HG03565 (cell line): ENCODE results near the gene ENTPD8.
"Not testable (repeated sequence)": the region's sequence is repeated elsewhere in the genome, so short reads cannot be mapped to it uniquely, and the experiment has no call there.

Experiments used
- ATAC-seq: cut with Tn5 transposase; IDR thresholded peaks from one replicate; pipeline ENCODE4 v1.9.1; 2021; ENCODE audit warnings: mild to moderate bottlenecking, moderate library complexity; ENCODE audit not compliant: unreplicated experiment

Gene ENTPD8

DNA sequence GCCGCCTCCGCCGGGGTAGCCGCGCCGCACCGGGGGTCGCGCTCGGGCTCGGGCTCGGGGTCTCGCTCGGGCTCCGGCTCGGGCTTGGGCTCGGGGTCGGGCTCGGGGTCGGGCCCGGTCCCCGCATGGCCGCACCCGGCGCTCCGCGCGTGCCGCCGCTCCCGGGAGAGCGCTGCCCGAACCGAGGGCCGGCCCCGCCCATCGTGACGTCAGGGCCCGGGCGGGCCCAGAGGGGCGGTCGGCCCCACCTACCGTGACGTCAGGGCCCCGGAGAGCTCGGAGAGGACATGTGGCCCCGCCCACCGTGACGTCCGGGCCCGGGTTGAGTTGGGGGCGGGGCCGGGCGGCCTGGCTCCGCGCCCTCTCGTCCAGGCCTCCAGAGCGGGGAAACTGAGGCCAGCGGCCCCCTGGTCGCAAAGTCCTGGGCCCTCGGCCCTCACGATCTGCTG lies 18.0 kb upstream of the ENTPD8 start, which contains the start of gene NSMF:
TSS of gene NSMF (minus strand) at position 183 of the 449 bp plus-strand sequence. CDS start 232 bp downstream, outside the sequence.
- peak; percentile 47 for ATAC-seq

GRCh38 chr9:137458194-137459151 lies 17.3 kb upstream of the ENTPD8 start:
- peak; percentile 6 for ATAC-seq

DNA sequence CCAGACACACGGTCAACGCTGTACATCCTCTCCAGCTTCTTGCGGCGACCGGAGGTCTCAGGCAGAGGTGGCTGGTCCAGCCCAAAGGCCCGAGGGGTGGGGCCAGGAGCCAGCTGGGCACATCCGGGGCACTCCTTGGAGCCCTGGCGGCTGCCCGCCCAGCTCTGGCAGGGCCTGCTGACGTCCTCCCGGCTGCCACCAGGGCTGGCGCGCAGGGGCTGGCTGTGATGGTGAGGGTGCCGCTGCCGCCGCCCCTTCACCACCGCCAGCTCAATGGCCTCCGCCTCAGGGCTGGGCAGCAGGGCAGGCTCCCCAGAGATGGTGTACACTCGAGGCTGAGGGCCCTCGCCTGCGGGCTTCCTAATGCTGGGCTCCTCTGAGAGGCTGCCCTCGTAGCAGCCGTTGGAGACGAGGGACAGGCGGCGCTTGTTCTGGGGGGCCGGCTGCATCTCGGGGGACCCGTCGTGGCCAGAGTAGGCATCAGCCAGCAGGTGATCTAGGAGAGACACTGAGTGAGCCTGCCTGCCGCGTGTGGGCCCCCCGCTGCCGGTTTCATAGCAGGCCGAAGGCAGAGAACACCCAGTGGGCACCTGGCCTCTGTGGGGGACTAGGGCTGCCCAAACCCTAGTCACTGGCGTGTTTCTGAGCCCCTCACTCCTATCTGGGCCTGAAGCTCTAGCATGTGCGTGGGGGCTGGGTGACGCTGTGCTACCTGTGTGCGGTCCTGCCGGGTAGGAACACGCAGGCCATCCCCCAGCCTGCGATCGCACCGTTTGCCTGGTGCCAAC lies 16.4 kb upstream of the ENTPD8 start:
- no peak for ATAC-seq

DNA sequence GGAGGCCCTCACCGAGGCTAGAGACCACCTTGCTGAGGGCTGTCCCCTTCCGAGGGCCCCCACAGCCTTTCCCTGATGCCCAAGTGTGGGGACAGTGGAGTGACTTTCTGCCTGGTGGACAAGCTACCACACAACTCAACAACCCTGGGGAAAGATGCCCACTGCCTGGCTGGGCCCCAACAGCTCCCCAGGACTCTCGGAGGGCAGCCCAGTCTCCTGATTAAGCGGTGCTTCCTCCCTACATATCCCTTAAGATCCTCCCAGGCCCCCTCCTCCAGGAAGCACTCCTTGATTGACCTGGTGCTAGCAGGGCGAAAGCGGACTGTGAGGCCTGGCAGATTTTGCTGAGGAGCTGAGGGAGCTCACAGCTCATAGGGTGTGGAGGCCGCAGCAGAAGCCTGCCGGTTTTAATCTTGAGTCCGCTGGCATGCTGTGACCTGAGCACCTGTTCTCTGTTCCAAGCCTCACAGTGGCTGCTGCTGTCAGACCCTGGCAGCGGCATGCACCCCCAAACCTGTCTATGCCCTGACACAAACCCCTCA lies 15.8 kb upstream of the ENTPD8 start:
- no peak for ATAC-seq

- no peak for ATAC-seq
These were observed 15.1 kb upstream of the ENTPD8 start for GRCh38 chr9:137456061-137456863.

DNA sequence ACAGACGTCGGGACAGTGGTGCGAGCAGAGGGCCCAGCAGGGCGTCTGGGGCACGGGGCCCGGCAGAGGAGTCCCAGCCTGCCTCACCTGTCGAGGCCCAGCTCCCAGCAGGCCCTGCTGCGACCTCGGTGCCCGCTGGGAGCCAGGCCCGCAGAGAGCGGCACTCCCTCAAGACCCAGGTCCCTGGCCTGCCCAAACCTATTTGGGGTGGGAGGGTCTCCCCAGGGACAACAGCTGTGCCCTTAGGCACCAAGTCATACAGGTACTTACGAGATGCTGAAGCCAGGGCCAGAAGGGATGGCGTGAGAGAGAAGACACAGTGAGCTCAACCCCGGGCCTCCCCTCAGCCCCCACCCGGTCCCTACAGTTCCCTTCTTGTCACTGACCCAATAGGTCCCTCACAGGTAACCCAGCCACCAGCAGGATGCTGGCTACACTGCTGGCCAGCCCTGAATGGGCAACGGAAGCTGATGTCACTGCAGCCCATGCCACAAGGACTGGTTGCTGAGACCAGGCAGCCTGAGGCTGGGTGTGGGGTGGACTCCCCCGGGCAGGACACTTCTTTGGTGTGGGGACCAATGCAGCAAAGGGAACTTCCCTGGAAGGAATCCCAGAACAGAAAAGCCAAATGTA lies 14.3 kb upstream of the ENTPD8 start:
- ATAC-seq, result no peak

DNA sequence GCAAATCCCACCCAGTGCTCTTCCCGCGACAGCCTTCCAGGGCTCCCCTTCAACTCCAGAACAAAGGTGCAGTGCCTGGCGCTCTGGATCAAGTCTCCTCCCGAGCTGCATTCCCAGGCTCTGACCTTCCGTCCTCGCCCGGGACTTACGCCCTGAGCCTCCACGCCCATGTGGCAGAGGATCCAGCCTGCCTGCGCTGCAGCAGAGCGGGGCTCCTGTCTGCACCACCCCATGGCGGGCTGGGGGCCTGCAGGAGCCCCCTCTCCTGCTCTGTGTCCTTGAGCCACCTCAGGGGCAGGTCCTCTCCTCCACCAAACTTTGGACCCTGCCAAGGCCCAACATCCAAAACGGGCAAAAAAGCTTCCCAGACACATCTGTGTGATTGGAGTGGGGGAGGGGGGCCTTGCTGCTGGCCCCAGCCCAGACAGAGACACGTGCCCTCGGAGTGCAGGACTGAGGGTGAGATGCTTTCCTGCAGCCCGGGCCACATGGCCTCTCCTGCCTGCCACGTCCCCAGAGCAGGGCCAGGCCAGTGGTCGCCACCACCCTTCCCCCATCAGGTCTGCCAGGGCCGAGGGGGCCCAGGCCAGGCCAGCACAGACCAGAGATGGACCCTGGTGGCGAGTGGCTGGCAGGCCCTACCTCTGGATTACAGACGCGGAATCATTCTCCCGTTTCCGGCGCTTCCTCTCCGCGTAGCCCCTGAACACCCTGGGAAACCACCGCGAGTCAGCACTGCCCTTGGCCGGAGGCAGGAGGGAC lies 13.6 kb upstream of the ENTPD8 start:
- no peak for ATAC-seq

GRCh38 chr9:137454145-137454596 lies 13.0 kb upstream of the ENTPD8 start:
- no peak for ATAC-seq

DNA sequence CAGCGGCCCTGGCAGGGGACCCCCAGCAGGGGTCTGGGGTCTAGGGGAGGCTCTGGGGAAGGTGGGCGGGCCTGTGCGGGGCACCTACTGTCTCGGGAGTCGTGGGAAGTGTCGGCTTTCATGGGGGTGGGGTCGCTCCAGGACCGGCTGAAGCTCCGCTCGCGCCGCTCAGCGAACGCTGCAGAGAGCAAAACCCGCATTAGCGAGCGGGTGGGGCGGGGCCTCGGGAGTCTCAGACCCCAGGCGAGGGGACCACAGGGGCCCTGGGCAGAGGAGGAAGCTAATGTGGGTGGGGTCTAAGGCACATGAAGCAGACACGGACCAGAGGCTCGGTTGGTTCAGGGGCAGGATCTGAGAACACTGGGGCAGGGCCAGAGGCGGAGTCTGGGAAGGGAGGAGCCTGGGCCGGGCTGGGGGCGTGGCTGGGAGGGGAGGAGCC lies 12.5 kb upstream of the ENTPD8 start:
- ATAC-seq, result no peak

DNA sequence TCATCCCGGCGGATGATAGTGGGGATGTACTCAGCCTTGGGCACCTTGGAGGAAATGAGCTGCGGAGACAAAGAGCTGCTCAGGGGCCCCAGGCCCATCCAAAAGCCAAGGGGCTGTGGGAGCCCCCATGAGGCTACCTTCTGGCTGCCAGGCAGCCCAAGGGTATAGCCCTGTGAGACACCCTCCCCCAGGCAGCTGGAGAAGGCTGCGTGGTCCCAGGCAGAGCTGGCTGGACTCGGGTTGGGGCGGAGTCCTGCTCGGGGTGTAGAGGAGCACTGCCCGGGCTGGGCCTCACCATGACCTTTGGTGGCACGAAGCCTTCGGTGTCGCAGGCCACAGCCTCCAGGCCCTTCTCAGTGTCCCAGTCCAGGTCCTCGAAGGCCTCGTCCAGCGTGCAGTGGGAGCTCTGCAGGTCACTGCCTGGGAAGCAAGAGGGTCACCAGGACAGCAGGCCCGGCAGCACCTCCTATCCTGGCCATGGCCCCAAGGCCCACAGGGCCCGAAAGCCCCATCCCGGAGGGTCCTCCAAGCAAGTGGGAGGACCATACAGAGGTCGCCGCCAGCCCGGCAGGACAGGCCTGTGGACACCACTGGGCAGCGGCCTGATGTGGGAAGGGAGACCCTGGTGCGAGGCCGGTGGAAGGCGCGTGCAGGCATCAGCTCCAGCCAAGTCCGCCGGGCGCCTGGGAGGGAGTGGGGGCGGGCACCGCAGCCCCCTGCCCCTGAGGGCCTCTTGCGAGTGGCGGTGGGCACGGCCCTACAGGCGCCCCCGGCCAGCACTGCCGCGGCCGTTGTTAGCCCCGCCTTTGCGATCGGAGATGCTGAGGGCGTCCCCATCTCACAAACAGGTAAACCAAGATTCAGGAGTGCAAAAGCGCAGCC lies 11.8 kb upstream of the ENTPD8 start:
- no peak for ATAC-seq

DNA sequence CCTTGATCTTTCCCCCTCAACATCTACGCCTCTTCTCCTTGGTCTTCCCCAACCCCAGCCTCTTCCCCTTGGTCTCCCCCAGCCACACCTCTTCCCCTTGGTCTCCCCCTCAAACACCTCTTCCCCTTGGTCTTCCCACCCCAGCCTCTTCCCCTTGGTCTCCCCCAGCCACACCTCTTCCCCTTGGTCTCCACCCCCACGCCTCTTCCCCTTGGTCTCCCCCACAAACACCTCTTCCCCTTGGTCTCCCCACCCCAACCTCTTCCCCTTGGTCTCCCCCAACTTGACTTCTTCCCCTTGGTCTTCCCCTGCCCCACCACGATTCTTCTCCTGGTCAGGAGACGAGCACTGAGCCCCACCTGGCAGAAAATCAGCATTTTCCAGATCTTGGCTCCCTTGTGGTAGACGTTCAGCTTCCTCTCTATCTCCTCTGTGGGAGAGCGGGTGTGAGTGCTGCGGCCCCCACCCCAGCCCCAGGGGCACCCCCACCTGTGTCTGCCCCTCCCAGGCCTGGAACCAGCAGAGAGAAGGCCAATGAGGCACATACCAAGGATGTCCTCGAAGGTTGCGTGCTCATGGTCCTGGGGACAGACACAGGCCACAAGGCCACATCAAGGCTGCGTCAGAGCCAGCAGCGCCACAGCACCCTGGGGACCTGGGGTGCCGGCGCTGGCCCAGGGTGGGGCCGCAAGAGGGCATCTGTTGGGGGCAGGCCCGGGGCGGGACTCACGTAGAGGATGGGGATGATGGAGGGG lies 11.0 kb upstream of the ENTPD8 start:
- ATAC-seq, result no peak

- ATAC-seq, result not testable (repeated sequence)
These were observed 10.3 kb upstream of the ENTPD8 start for GRCh38 chr9:137451264-137452005.

DNA sequence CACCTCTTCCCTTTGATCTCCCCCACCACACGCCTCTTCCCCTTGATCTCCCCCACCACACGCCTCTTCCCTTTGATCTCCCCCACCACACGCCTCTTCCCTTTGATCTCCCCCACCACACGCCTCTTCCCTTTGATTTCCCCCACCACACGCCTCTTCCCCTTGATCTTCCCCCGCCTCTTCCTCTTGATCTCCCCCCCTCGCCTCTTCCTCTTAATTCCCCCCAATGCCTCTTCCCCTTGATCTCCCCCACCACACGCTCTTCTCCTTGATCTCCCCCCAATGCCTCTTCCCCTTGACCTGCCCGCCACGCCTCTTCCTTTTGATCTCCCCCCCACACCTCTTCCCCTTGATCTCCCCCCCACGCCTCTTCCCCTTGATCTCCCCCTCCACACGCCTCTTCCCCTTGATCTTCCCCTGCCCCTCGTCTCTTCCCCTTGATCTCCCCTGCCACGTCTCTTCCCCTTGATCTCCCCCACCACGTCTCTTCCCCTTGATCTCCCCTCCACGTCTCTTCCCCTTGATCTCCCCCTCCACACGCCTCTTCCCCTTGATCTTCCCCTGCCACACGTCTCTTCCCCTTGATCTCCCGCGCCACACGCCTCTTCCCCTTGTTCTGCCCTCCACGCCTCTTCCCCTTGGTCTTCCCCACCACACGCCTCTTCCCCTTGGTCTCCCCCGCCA lies 9.5 kb upstream of the ENTPD8 start:
- not testable (repeated sequence) for ATAC-seq

GRCh38 chr9:137449931-137450538 lies 8.9 kb upstream of the ENTPD8 start:
- no peak for ATAC-seq

- no peak for ATAC-seq
These were observed 8.1 kb upstream of the ENTPD8 start for GRCh38 chr9:137449081-137449844.
